Activated CD8-positive, alpha-beta T cell treated with anti-CD3 and anti-CD28 coated beads for 36 hours (primary cell): ENCODE results near the gene SYT8. TPM values are rescaled to one million over a fixed set of nuclear protein-coding genes. Genes with fewer than 3 reads are reported as not detected.
A peak's percentile ranks its signal among the peaks of the same experiment; 100 is the strongest.

Source experiments
- ATAC-seq: fragments of 200-7000 bp; cut with Tn5 transposase; one replicate; pipeline ENCODE4 v1.10.0; 2021; ENCODE audit warnings: mild to moderate bottlenecking, moderate library complexity
- CTCF ChIA-PET: fragments of 350-600 bp; sonication (Branson Sonifier 250); formaldehyde crosslinking; loops from one replicate; lab custom pipeline; 2021; ENCODE audit warnings: antibody characterized with exemption; lab: Charles Lee
- POLR2A ChIA-PET: fragments of 350-600 bp; sonication (Branson Sonifier 250); formaldehyde crosslinking; loops from one replicate; lab custom pipeline; 2021; ENCODE audit warnings: antibody characterized with exemption; lab: Charles Lee
- DNase-seq: peaks from one replicate; pipeline ENCODE4 v3.0.0-alpha.2; 2020
- H3K27ac Mint-ChIP-seq: one replicate; pipeline ENCODE4 v1.8.0; 2021; ENCODE audit warnings: mild to moderate bottlenecking, mixed read lengths
- H3K27me3 Mint-ChIP-seq: one replicate; pipeline ENCODE4 v1.8.0; 2021; ENCODE audit warnings: mixed read lengths
- H3K36me3 Mint-ChIP-seq: one replicate; pipeline ENCODE4 v1.8.0; 2021; ENCODE audit warnings: low read depth, mixed read lengths
- H3K4me1 Mint-ChIP-seq: one replicate; pipeline ENCODE4 v1.8.0; 2021; ENCODE audit warnings: low read depth, mixed read lengths
- H3K4me3 Mint-ChIP-seq: one replicate; pipeline ENCODE4 v1.8.0; 2021; ENCODE audit warnings: mild to moderate bottlenecking, moderate library complexity, mixed read lengths
- H3K9me3 Mint-ChIP-seq: one replicate; pipeline ENCODE4 v1.8.0; 2021; ENCODE audit warnings: mixed read lengths
- intact Hi-C: fragments of 100-400 bp; cut with micrococcal nuclease; formaldehyde crosslinking; loops from one replicate; pipeline ENCODE4 v1.10.0; 2022
- total RNA-seq, 2 experiments: library from RNA; stranded (reverse); gene quantifications; one replicate each; pipeline ENCODE4 v1.2.3, GENCODE V29; 2021
- TF ChIP-seq, protein P1 (sequence below): fragments of 200-600 bp; IDR thresholded peaks from one replicate; pipeline ENCODE4 v1.8.0; 2022; ENCODE audit warnings: antibody characterized with exemption, mild to moderate bottlenecking

SYT8 gene
- total RNA-seq, 2 experiments from 2014 or later: not detected

DNA sequence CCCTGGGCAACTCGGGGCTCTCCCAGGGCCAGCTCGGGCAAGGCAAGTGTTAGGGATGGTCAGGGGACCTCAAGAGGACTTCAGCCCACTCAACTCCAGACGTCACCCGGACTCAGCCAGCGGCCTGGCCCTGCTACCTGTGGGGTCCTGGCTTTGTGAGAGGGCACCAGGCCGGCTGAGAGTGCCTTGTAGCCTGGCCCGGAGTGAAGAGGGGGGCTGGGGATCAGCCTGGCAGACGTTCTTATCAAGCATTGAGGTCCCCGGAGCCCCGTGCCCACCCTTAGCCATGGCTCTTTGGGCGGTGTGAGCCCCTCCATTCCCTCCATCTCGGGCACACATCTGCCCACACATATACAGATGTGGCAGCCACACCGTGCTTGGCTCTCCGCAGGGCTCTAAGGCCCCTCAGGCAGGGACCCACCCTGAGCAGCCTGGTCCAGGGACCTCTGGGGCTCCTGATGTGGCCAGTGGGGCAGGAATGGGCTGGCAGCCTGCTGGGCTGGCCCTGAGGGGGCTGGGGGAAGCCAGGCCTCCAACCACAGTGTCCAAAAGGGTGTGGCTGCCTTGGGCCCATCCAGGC lies 33.4 kb downstream of the SYT8 start:
- Mint-ChIP-seq H3K9me3 (no peaks in the 10 kb centered on the region), H3K4me3 (no peak overlapping the region), H3K27ac (no peak overlapping the region), H3K36me3 (peaks cover 2% of the 10 kb centered on the region), H3K4me1 (peaks cover 54% of the 10 kb centered on the region), H3K27me3 (no peaks in the 10 kb centered on the region)
- ATAC-seq (no peak), DNase-seq (no peak)
- ChIA-PET POLR2A (interaction anchor here (1.1 to 1.6 kb wide), 3 partner anchors 10 to 118 kb away, joined by 3 to 5 read pairs (median 3); partner anchors contain the start of gene LSP1), CTCF (interaction anchor here (1.2 kb wide), 1 partner anchor 14 kb away, joined by 3 read pairs; no protein-coding TSS in a partner anchor)
- intact Hi-C loops: no loop called here
- TF ChIP-seq, protein P1, sequence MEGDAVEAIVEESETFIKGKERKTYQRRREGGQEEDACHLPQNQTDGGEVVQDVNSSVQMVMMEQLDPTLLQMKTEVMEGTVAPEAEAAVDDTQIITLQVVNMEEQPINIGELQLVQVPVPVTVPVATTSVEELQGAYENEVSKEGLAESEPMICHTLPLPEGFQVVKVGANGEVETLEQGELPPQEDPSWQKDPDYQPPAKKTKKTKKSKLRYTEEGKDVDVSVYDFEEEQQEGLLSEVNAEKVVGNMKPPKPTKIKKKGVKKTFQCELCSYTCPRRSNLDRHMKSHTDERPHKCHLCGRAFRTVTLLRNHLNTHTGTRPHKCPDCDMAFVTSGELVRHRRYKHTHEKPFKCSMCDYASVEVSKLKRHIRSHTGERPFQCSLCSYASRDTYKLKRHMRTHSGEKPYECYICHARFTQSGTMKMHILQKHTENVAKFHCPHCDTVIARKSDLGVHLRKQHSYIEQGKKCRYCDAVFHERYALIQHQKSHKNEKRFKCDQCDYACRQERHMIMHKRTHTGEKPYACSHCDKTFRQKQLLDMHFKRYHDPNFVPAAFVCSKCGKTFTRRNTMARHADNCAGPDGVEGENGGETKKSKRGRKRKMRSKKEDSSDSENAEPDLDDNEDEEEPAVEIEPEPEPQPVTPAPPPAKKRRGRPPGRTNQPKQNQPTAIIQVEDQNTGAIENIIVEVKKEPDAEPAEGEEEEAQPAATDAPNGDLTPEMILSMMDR: no peak

DNA sequence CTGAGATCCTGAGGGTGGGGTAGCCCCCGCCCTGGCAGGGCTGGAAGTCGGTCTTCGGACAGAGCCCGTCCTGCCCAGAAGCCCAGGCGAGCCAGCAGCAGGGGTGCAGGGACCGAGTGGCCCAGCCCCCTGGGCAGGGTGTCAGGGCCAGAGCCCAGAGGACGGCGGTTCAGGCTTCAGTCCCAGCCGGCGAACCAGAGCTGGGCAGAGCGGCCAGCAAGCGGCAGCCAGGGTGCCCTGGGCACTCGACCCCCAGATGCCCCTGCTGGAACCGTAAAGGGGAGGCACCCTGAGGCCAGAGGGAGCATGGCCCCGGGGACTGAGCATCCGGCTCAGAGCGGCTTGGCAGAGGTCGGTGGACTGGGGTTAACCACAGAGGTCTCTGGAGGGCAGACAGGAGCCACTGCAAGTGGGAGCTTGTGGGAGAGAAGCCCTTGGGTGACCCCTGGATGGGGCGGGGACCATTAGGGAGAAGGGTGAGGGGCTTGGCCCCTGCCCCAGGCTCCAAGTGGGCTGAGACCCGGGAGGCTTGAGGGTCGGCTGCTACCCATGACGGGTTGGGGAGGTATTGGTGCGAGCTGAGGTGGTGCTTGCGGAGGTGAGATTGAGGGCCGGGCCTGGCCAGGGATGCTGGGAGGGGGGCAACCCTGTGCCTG lies 34.0 kb downstream of the SYT8 start:
- intact Hi-C loops: no loop called here
- Mint-ChIP-seq H3K9me3 (no peaks in the 10 kb centered on the region), H3K27ac (no peak overlapping the region), H3K27me3 (no peaks in the 10 kb centered on the region), H3K4me3 (no peak overlapping the region), H3K4me1 (peaks cover 55% of the 10 kb centered on the region), H3K36me3 (peaks cover 2% of the 10 kb centered on the region)
- TF ChIP-seq, protein P1: no peak
- DNase-seq: no peak
- POLR2A ChIA-PET: interaction anchor here (0.9 to 3.1 kb wide), 5 partner anchors 9 to 117 kb away, joined by 3 to 20 read pairs (median 5); partner anchors contain the start of gene LSP1
- CTCF ChIA-PET: interaction anchor here (1.2 to 2.8 kb wide), 4 partner anchors 13 to 36 kb away, joined by 4 to 34 read pairs (median 7); partner anchors contain the start of gene LSP1
- no peak for ATAC-seq

DNA sequence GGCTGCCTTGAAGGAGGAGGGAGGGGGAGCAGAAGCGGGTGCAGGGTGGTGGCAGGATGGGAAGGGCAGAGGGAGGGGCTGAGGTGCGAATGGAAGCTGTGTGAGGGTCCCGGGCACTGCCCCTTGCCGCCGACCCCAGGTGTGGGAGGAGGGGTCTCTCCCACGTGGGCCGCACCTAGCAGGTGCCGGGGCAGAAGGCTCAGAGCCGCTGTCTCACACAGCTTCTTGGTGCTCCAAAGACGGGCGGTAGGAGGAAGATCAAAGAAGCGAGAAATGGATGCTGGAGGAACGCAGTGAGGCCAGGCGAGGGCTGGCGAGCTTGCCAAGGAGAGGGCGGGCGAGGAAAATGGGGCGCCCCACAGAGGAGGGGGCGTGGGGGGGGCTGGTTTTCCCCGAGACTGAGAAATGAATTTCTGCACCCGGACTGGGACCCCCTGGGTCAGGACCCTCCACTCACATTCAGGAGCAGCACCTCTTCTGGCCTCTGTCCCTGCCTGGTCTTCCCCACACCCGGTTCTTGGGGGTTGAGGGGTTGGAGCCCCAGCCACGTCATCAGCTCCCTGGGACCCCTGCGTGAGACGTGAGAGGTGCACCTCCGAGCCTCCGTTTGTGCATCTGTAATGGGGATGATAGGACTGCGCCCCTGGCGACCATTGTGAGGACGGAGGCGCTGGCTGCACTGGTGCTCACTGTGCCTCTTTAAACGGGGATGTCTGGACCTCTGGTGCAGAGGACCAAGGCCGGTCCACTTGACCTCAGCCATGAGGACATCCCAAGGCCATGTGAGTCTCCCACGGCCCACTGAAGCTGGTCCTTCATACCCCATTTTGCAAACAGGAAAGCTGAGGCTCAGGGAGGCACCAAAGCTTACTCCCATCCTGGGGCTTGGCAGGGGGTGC lies 34.9 kb downstream of the SYT8 start:
- POLR2A ChIA-PET: interaction anchor here (0.7 to 3.1 kb wide), 7 partner anchors 10 to 117 kb away, joined by 3 to 20 read pairs (median 3); partner anchors contain the start of gene LSP1
- ATAC-seq (no peak), DNase-seq (no peak)
- H3K9me3 Mint-ChIP-seq: no peaks in the 10 kb centered on the region
- no peak overlapping the region for H3K4me3 Mint-ChIP-seq
- intact Hi-C loops: no loop called here
- CTCF ChIA-PET: interaction anchor here (1.2 to 2.8 kb wide), 4 partner anchors 12 to 37 kb away, joined by 4 to 34 read pairs (median 7); partner anchors contain the start of gene LSP1
- H3K27ac Mint-ChIP-seq: peak overlapping the region; percentile 11
- TF ChIP-seq, protein P1: no peak
- H3K4me1 Mint-ChIP-seq: peaks cover 53% of the 10 kb centered on the region
- no peaks in the 10 kb centered on the region for H3K27me3 Mint-ChIP-seq
- H3K36me3 Mint-ChIP-seq: peaks cover 2% of the 10 kb centered on the region

DNA sequence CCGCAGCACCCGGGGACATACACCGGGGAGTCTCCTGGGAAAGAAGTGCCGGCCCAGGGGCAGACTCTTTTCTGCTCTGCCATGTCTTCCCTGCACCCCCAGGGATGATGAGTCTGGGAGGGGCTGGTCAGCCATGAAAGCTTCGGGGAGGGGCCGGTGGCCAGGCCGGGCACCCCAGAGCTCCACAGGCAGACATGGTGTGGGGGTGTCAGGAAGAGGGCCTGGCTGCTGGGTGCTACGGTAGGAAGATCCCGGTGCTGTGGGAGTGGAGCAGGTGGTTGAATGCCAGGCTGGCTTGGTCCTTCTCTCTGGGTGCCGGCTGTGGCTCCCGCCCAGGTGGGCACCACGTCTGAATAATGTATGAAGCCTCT lies 35.5 kb downstream of the SYT8 start:
- Mint-ChIP-seq H3K4me3 (peak overlapping the region; percentile 9), H3K27ac (no peak overlapping the region), H3K36me3 (peaks cover 2% of the 10 kb centered on the region), H3K4me1 (peaks cover 53% of the 10 kb centered on the region), H3K27me3 (no peaks in the 10 kb centered on the region), H3K9me3 (no peaks in the 10 kb centered on the region)
- DNase-seq (no peak), ATAC-seq (no peak)
- intact Hi-C loops: no loop called here
- POLR2A ChIA-PET: interaction anchor here (0.7 to 3.1 kb wide), 5 partner anchors 12 to 80 kb away, joined by 3 to 20 read pairs (median 3); partner anchors contain the start of gene LSP1
- TF ChIP-seq, protein P1: no peak
- CTCF ChIA-PET: interaction anchor here (0.9 to 2.8 kb wide), 5 partner anchors 12 to 280 kb away, joined by 4 to 34 read pairs (median 5); partner anchors contain the start of gene LSP1
